Measurements from ENCODE around the gene IP6K3. TPM values are rescaled to one million over a fixed set of nuclear protein-coding genes. Genes with fewer than 3 reads are reported as not detected.
A peak's percentile ranks its signal among the peaks of the same experiment; 100 is the strongest.

IP6K3 gene
- total RNA-seq, 1 donor from 2014 or later, result 2.7 TPM

GRCh38 chr6:33712914-33713313 lies 33.8 kb downstream of the IP6K3 start:
- H3K27me3 Mint-ChIP-seq (ENCODE audit: unreplicated experiment), result peaks cover 10% of the 10 kb centered on the region
- peaks cover 15% of the 10 kb centered on the region for H3K9me3 Mint-ChIP-seq (ENCODE audit: unreplicated experiment)
- H3K27ac Mint-ChIP-seq (ENCODE audit: unreplicated experiment), result no peak overlapping the region
- H3K36me3 Mint-ChIP-seq (ENCODE audit: unreplicated experiment), result peaks cover 2% of the 10 kb centered on the region
- peaks cover 27% of the 10 kb centered on the region for H3K4me1 Mint-ChIP-seq (ENCODE audit: low read depth, unreplicated experiment)
- no peak for DNase-seq
- no peak for TF ChIP-seq CTCF (IDR thresholded peaks at IDR 0.05; ENCODE audit: partially characterized antibody, unreplicated experiment)
- H3K4me3 Mint-ChIP-seq (ENCODE audit: unreplicated experiment), result no peak overlapping the region

GRCh38 chr6:33711140-33712129 lies 35.3 kb downstream of the IP6K3 start, which contains the start of gene UQCC2:
Gene UQCC2, minus strand, starts transcription at chr6:33711700. Its CDS starts 14 bp downstream, at chr6:33711686.
- peaks cover 8% of the 10 kb centered on the region for H3K27me3 Mint-ChIP-seq (ENCODE audit: unreplicated experiment)
- H3K9me3 Mint-ChIP-seq (ENCODE audit: unreplicated experiment), result peaks cover 15% of the 10 kb centered on the region
- peak within 1 kb of the TSS; percentile 98 for H3K27ac Mint-ChIP-seq (ENCODE audit: unreplicated experiment)
- H3K36me3 Mint-ChIP-seq (ENCODE audit: unreplicated experiment), result peaks cover 5% of the 10 kb centered on the region
- H3K4me3 Mint-ChIP-seq (ENCODE audit: unreplicated experiment), result peak within 1 kb of the TSS; percentile 94
- H3K4me1 Mint-ChIP-seq (ENCODE audit: low read depth, unreplicated experiment), result peaks cover 28% of the 10 kb centered on the region
- peak; percentile 25 for TF ChIP-seq CTCF (IDR thresholded peaks at IDR 0.05; ENCODE audit: partially characterized antibody, unreplicated experiment)
- DNase-seq, result peak; percentile 99

GRCh38 chr6:33710296-33711121 lies 36.2 kb downstream of the IP6K3 start:
- Mint-ChIP-seq H3K4me1 (ENCODE audit: low read depth, unreplicated experiment) (peaks cover 28% of the 10 kb centered on the region), H3K27ac (ENCODE audit: unreplicated experiment) (peak overlapping the region; percentile 98), H3K36me3 (ENCODE audit: unreplicated experiment) (peaks cover 5% of the 10 kb centered on the region), H3K4me3 (ENCODE audit: unreplicated experiment) (peak overlapping the region; percentile 94), H3K27me3 (ENCODE audit: unreplicated experiment) (peaks cover 7% of the 10 kb centered on the region), H3K9me3 (ENCODE audit: unreplicated experiment) (peaks cover 15% of the 10 kb centered on the region)
- DNase-seq, result no peak
- no peak for TF ChIP-seq CTCF (IDR thresholded peaks at IDR 0.05; ENCODE audit: partially characterized antibody, unreplicated experiment)

- Mint-ChIP-seq H3K4me3 (ENCODE audit: unreplicated experiment) (peak overlapping the region; percentile 58), H3K36me3 (ENCODE audit: unreplicated experiment) (peaks cover 5% of the 10 kb centered on the region), H3K4me1 (ENCODE audit: low read depth, unreplicated experiment) (peaks cover 28% of the 10 kb centered on the region), H3K9me3 (ENCODE audit: unreplicated experiment) (peaks cover 15% of the 10 kb centered on the region), H3K27ac (ENCODE audit: unreplicated experiment) (no peak overlapping the region), H3K27me3 (ENCODE audit: unreplicated experiment) (peaks cover 7% of the 10 kb centered on the region)
- no peak for DNase-seq
- no peak for TF ChIP-seq CTCF (IDR thresholded peaks at IDR 0.05; ENCODE audit: partially characterized antibody, unreplicated experiment)
Measured at GRCh38 chr6:33709605-33710295, 37.0 kb downstream of the IP6K3 start.
